Measurements from ENCODE around the gene CNDP2. TPM values are rescaled to one million over a fixed set of nuclear protein-coding genes. Genes with fewer than 3 reads are reported as not detected.

Gene CNDP2
- 100 to 1,000 TPM; 201 to 207 TPM for total RNA-seq

GRCh38 chr18:74495581-74496507 lies at the start of gene CNDP2:
TSS of gene CNDP2 (plus strand) at chr18:74496363. CDS start at chr18:74499974, 3,611 bp downstream.
- H3K9me3 Mint-ChIP-seq = no peaks in the 10 kb centered on the region
- peak; percentile 100 for DNase-seq
- no peaks in the 10 kb centered on the region for H3K27me3 Mint-ChIP-seq
- peak within 1 kb of the TSS; percentile 100 for H3K27ac Mint-ChIP-seq
- H3K36me3 Mint-ChIP-seq = peaks cover 30% of the 10 kb centered on the region
- H3K4me3 Mint-ChIP-seq = peak within 1 kb of the TSS; percentile 98
- H3K4me1 Mint-ChIP-seq = peaks cover 35% of the 10 kb centered on the region

DNA sequence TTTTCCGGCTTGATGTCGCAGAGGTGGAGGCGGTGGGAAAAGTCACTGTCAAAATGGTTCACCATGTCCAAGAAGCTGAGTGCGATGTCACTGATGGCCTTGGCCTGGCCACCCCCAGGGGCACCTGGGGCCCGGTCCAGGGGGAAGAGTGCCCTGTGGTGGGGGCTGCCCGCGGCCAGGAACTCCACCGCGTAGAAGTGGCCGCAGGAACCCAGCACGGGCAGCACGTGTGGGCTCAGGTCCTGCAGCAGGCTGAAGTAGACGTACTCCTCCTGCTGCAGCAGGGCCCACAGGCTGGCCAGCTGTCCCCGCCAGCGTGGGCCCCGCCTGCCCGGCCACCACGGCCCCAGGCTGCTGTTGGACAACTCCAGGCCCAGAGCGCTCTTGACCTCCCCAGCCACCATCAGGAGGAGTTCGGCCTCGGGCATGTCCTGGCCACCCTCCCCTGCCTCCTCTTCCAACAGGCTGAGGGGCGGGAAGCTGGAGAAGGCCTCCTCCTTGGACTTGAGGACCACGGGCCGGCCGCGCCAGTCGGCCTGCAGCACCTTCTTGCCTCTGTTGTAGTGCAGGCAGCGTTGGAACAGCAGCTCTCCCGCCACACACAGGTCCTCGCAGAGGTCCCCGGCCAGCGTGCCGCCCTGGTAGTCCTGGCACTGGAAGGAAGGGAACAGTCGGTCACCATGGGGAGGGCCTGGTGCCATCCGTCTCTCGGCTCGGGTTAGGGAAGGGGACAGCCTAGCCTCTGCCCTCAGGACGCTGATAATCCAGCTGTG lies 49.3 kb upstream of the CNDP2 start:
- Mint-ChIP-seq H3K4me1 (peaks cover 5% of the 10 kb centered on the region), H3K36me3 (no peaks in the 10 kb centered on the region), H3K9me3 (no peaks in the 10 kb centered on the region)

DNA sequence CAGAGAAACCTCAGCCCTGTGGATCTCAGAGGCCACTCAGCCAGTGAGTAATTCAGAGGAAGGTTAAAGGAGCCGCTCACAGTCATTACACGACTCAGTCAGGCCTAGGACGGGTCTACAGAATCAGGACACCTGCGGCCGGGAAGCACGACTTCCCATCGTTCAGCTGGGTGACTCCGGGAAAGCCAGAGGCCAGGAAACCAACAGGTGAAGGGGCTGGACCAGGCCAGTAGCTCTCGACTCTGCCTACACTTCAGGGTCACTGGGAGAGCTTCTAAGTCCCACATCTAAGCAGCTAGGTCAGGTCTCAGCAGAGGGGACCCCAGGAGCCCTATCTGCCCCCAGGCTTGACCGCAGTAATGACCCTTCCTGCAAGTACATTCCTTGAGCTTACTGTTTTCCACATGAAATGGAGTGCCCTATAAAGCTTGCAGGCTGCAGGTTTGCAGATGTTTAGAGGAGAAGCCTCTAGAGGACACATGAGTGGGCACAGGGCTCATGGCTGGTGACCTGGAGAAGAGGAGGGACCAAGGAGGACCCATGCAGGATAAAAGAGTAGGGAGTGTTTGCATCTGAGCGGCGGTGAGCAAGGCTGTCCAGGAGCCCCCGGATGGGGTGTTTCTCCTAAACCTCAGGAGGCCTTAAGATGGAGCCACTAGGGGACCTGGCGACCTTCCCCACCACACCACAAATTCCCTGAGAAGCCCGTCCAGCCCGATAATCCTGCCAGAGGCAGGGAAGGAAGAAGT lies 48.6 kb upstream of the CNDP2 start:
- Mint-ChIP-seq H3K27me3 (no peaks in the 10 kb centered on the region), H3K4me3 (no peak overlapping the region), H3K9me3 (no peaks in the 10 kb centered on the region), H3K36me3 (no peaks in the 10 kb centered on the region), H3K4me1 (peaks cover 5% of the 10 kb centered on the region), H3K27ac (no peak overlapping the region)
- DNase-seq = no peak

More for the DNA sequence above, 49.3 kb upstream of the CNDP2 start:
- H3K27me3 Mint-ChIP-seq = no peaks in the 10 kb centered on the region
- H3K27ac Mint-ChIP-seq = no peak overlapping the region
- no peak for DNase-seq
- H3K4me3 Mint-ChIP-seq = no peak overlapping the region

DNA sequence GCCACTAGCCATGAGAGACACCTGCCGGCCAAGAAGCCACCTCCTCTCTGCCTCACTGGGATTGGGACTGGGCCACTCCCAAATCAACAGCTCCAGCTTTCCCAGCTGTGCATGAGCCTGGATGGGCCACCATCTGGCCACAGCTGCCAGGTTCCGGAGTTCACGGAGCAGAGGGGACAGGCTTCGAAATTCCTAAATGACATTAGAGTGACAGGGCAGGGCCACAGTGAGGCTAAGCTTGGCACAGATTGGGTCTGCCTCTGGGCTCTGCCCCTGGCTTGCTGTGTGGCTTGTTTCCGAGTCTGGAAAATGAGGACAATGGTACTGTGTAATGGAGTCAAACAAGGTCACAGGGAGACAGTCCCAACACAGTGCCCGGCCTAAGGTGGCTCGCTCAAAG lies 45.5 kb upstream of the CNDP2 start:
- Mint-ChIP-seq H3K27me3 (peaks cover 22% of the 10 kb centered on the region), H3K9me3 (no peaks in the 10 kb centered on the region), H3K27ac (no peak overlapping the region), H3K36me3 (no peaks in the 10 kb centered on the region), H3K4me3 (no peak overlapping the region), H3K4me1 (peaks cover 5% of the 10 kb centered on the region)
- DNase-seq = no peak

DNA sequence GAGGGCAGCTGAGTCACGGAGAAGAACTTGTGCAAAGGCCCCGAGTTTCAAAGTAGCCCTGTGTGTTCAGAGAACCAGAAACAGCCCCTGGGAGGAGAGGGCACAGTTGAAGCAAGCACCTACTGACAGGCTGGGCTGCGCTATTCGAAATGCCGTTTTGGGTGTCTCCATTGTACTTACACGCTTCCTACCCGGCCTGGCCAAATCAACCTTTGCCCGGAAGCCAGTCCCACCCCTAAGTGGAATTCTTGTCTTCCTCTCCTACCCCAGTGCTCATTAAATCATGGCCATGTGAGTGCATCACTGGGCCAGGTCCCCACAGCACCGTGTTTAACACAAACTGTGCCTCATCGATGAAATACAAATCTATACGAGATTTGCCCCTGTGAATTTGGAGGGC lies 45.0 kb upstream of the CNDP2 start:
- H3K4me3 Mint-ChIP-seq = no peak overlapping the region
- H3K9me3 Mint-ChIP-seq = no peaks in the 10 kb centered on the region
- no peak overlapping the region for H3K27ac Mint-ChIP-seq
- no peaks in the 10 kb centered on the region for H3K36me3 Mint-ChIP-seq
- H3K27me3 Mint-ChIP-seq = peaks cover 27% of the 10 kb centered on the region
- no peak for DNase-seq
- peaks cover 4% of the 10 kb centered on the region for H3K4me1 Mint-ChIP-seq

GRCh38 chr18:74453016-74453566 lies 43.1 kb upstream of the CNDP2 start:
- H3K27me3 Mint-ChIP-seq = peaks cover 41% of the 10 kb centered on the region
- peaks cover 8% of the 10 kb centered on the region for H3K4me1 Mint-ChIP-seq

DNA sequence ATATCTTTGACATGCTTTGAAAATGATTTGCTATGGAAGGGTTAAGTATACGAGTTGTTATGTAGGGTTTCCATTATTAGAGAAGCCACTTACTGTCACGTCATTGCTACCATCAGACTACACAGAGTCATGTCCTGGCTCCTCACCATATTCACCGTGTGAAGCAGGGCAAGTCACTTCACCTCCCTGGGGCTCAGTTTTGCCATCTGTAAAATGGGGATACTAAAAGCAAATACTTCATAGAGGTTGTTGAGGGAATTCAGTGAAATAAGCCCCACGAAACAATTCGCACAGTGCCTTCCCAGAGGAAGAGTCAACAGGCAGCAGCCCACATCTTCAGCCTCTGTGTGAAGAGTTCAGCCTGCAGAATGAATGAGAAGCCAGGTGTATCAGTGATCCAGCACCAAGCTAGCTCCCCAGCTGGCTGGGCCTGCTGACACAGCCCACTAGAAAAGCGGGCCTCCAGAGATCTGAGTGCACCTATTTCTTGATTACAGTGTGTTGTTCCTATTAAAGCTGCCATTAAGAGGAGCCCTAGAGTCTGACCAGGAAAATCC lies 42.4 kb upstream of the CNDP2 start:
- Mint-ChIP-seq H3K27ac (no peak overlapping the region), H3K4me1 (peaks cover 8% of the 10 kb centered on the region), H3K4me3 (no peak overlapping the region), H3K9me3 (no peaks in the 10 kb centered on the region), H3K27me3 (peaks cover 45% of the 10 kb centered on the region), H3K36me3 (no peaks in the 10 kb centered on the region)
- no peak for DNase-seq

More at GRCh38 chr18:74453016-74453566, 43.1 kb upstream of the CNDP2 start:
- no peak for DNase-seq
- H3K27ac Mint-ChIP-seq = no peak overlapping the region
- no peaks in the 10 kb centered on the region for H3K9me3 Mint-ChIP-seq
- no peaks in the 10 kb centered on the region for H3K36me3 Mint-ChIP-seq
- no peak overlapping the region for H3K4me3 Mint-ChIP-seq

DNA sequence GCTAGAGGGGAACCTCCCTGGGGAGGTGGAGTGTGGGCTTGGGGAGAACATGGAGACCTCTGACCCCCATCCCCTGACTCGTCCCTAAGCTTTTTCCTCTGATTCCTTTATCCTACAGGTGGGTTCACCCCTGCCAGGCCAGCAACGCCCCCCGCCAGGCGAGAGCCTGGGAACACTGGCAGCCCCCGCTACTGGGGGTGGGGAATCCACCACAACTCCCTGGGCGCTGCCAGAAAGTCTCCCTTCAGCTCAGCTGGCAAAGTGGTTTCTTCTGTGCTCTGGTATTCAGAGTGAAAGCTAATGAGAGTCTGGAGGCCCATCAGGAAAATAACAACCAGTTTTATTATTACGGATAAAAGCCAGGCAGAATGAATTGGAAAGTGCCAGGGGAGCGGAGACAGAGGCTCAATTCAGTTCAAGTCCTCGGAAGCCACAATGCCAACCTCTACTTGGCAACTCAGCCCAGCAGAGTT lies 41.8 kb upstream of the CNDP2 start:
- no peaks in the 10 kb centered on the region for H3K9me3 Mint-ChIP-seq
- peaks cover 45% of the 10 kb centered on the region for H3K27me3 Mint-ChIP-seq
- H3K4me1 Mint-ChIP-seq = peaks cover 10% of the 10 kb centered on the region
- no peak overlapping the region for H3K27ac Mint-ChIP-seq
- H3K4me3 Mint-ChIP-seq = no peak overlapping the region
- H3K36me3 Mint-ChIP-seq = no peaks in the 10 kb centered on the region
- no peak for DNase-seq

- Mint-ChIP-seq H3K4me3 (no peak overlapping the region), H3K9me3 (no peaks in the 10 kb centered on the region), H3K27ac (no peak overlapping the region), H3K4me1 (peaks cover 15% of the 10 kb centered on the region), H3K36me3 (no peaks in the 10 kb centered on the region), H3K27me3 (peaks cover 45% of the 10 kb centered on the region)
- DNase-seq = no peak
These were observed 40.8 kb upstream of the CNDP2 start for GRCh38 chr18:74455386-74455785.

DNA sequence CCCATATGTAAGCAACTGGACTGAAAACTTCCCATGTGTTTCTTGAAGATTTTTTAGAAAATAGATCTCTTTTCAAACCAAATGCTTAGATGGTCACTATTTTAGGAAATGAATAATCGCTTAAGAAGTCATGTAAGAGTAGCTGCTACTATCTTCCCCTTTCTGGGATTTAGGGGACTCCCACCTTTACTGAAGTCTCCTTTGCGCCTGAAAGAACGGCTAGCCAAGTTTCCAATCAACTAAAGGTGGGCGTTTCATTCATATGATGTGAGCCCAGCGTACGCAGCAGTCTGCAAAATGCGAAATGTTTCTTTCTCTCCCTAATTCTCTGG lies 40.2 kb upstream of the CNDP2 start:
- Mint-ChIP-seq H3K4me1 (peaks cover 15% of the 10 kb centered on the region), H3K27ac (no peak overlapping the region), H3K9me3 (no peaks in the 10 kb centered on the region), H3K27me3 (peaks cover 45% of the 10 kb centered on the region), H3K4me3 (peak overlapping the region; percentile 59), H3K36me3 (no peaks in the 10 kb centered on the region)
- no peak for DNase-seq

DNA sequence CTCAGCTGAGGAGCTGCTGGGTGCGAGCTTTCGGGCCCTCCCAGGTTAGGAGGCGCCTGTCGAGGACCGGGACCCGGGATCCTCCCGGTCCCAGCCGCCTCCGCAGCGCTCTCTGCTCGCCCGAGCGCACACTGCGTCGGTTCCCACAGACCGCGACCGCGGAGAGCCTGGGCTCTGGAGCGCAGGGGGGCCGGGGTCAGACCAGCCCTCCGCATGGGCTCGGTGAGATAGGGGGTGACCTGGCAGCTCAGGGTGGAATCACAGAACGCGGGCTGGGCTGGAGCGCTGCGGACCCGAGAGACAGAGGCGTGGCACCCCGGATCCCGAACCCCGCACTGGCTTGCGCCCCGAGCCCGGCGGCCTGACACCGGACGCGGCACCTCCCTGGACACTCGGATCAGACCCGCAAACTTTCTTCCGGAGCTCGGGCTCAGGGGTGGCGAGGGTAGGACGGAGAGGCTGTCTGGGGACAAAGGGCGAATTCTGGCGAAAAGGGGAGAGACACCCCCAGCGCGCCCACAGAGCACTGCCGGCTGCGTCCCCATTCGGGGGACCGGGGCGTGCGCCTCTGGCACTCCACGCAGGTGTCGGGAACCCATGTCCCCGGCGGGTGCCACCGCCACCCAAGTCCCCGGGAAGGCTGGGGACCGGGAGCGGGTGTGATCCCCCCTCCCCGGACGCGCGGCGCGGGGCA lies 39.7 kb upstream of the CNDP2 start:
- peaks cover 45% of the 10 kb centered on the region for H3K27me3 Mint-ChIP-seq
- no peaks in the 10 kb centered on the region for H3K9me3 Mint-ChIP-seq
- H3K36me3 Mint-ChIP-seq = no peaks in the 10 kb centered on the region
- peaks cover 15% of the 10 kb centered on the region for H3K4me1 Mint-ChIP-seq
- H3K27ac Mint-ChIP-seq = no peak overlapping the region
- H3K4me3 Mint-ChIP-seq = peak overlapping the region; percentile 59
- peak; percentile 13 for DNase-seq

DNA sequence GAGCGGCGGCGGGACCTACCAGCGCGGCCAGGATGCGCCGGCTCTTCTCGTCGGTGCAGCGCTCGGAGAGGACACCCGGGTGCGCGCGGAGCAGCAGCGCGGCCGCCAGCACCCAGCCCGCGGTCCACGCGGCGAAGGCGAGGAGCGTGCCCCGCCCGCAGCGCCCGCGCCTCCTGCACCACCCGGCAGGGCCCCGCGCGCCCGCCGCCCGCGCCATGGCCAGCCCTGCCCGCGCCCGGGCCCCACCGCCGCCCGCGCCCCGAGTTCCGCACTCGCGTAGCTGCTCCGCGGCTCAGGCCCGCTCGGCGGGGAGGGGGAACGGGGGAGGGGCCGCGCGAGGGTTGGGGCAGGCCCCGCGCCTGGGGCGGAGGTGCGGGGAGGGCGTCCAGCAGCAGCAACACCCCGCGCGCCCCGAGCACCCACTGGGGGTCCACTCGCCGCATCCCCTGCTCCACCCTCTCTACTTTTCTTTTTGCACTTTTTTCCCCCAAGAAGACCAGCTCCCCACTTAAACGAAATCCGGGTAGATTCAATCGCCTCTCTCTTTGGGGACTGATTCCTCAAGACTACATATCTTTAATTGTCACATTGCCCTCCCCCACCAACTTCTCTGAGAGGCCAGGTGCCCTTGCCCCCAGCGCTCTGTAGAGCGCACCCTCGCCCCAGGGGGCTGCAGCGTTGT lies 39.0 kb upstream of the CNDP2 start, which contains the start of gene DIPK1C:
TSS of gene DIPK1C (minus strand) at position 266 of the 682 bp plus-strand sequence. CDS start at position 217, 49 bp downstream.
- Mint-ChIP-seq H3K9me3 (no peaks in the 10 kb centered on the region), H3K27ac (no peak within 1 kb of the TSS), H3K4me1 (peaks cover 15% of the 10 kb centered on the region), H3K27me3 (peaks cover 45% of the 10 kb centered on the region), H3K4me3 (peak within 1 kb of the TSS; percentile 78), H3K36me3 (no peaks in the 10 kb centered on the region)
- DNase-seq = peak; percentile 22

DNA sequence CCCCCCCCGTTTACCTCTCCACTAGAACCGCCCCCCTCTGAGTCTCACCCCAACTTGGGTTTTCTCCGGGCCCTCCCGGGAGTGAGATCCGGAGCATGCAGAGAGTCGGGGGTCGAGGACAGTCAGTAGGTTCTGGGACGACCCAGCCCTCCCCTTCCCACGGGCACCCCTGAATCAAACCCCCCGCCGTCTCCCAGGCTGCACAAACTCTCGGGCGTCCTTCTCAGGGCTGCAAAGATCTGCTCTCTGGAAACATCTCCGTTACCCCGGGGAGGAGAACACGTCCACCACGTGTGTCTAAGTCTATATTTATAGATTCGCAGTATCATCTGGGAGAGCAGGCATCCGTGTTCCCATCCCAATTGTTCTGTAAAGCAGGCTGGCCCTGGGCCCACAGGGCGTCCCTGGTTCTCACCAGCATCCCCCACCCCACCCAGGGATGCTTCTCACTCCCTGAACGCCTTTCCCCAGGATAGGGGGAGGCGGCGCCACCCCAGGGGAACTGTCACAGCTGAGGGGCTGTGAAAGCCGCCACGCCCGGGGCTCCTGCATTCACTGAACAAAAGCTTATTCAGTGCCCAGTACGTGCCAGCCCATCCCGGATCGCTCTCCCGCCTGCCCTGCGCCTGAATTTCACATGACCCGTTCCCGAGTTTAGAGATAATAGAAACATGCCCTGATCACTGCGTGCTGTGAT lies 38.3 kb upstream of the CNDP2 start:
- Mint-ChIP-seq H3K36me3 (no peaks in the 10 kb centered on the region), H3K9me3 (no peaks in the 10 kb centered on the region), H3K4me1 (peaks cover 15% of the 10 kb centered on the region), H3K27ac (no peak overlapping the region), H3K27me3 (peaks cover 45% of the 10 kb centered on the region), H3K4me3 (peak overlapping the region; percentile 78)
- DNase-seq = no peak

All from activated naive CD8-positive, alpha-beta T cell treated with anti-CD3 and anti-CD28 coated beads for 36 hours (primary cell).